HG03442 (cell line): ENCODE data around the gene XRCC4.
"Not testable (repeated sequence)": the region's sequence is repeated elsewhere in the genome, so short reads cannot be mapped to it uniquely, and the experiment has no call there.

Source experiments
- ATAC-seq: cut with Tn5 transposase; IDR thresholded peaks from one replicate; pipeline ENCODE4 v1.9.1; 2021; ENCODE audit warnings: mild to moderate bottlenecking, moderate library complexity; ENCODE audit not compliant: unreplicated experiment

XRCC4 gene

DNA sequence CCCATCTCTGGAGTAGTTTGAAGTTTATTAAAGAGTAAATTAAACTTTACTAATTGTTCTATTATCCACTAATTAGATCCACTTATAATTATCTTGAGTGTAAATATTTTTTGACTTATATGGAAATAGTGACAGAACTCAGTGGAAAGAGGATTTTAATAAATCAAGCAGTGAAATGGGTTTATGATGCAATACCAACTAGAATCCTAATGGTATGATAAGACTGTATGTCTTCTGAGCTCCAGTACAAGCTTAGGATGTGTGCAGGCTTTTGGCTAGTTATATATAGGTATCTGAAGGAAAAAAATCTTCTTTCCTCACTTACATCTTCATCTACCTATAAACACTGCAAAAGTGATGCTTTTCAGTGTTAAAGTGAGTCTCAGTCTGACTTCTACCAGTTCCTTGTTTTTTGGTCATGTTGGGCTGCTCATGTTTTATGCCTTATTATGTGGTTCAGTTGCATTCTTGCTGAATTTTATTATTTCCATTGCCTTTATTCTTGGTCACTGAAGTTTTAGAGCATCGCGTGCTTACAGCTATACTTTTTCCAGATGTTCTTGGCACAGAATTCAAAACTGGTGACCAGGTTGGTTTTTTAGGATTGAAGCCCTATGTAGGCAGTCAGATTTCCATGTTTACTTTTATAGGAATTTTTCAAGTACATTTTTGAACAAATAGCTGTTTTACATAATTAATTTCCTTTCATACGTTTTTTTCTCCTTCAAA lies 30.5 kb downstream of the XRCC4 start:
- no peak for ATAC-seq

DNA sequence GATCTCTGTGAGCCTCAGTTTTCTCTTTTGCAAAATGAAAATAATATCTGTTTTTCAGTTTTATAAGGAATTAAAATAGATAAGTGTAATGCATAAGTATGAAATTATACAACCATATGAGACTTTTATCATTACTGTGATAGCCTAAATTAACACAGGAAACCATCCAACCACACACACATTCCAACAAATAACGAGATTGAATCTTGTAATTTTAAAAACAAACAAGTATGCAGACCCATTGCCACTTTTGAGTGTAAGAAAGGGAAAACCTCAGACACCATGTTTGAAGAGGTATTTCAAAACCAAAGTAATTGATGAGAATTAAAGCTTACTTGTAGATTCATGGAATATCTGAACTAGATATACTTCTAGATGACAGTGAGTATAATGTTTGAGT lies 32.0 kb downstream of the XRCC4 start:
- ATAC-seq, result no peak

DNA sequence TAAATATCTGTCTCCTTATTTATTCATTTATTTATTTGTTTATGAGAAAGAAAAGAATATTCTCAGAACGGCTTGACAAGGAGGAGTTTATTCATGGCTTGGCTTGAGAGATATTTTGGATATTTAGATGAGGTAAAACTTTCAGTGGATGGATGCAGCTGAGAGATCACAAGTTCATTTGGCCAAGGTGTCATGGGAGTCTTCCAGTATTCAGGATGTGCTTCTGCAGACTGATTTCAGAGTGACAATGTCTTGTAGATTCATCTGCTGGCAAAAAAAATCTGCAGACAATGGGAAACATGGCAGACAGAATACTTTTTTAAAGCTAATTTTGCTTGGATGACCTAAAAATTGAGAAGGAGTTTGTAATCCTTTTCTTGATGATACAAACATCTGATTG lies 38.5 kb downstream of the XRCC4 start:
- ATAC-seq, result no peak

DNA sequence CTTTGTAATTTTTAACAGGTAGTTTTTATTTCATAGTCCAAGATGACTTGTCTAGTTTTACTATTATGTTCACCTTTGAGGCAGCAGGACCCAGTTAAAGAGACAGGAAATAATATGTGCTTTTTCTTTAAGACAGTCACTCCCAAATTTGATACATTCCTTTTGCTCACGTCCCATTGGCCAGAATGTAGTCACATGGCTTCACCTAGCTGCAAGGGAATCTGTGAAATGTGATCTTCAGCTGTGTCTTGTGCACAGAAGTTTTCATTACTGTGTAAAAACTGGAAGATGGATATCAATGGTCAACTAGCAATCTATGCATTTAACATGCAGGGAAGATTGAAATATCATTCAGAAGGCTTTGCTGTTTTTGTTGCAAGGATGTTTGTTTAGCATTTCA lies 41.1 kb downstream of the XRCC4 start:
- no peak for ATAC-seq

DNA sequence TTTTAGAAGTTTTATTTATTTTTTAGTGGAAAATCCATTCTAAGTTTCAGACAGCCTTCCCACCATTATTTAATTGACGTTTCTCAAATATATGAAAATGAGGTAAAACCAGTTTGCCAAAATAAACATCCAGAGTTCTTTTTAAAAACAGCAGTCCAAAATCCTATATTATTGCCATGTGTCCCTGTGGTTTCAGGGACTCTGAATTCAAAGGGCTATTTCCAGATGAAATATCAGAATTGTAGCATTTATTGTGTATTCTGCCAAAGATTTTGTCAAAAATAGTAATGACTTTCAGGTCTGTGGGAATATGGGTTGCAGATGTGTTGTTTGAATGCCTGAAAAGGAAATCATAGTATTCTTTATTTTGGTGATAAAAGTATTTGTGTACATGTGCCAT lies 41.6 kb downstream of the XRCC4 start:
- no peak for ATAC-seq

DNA sequence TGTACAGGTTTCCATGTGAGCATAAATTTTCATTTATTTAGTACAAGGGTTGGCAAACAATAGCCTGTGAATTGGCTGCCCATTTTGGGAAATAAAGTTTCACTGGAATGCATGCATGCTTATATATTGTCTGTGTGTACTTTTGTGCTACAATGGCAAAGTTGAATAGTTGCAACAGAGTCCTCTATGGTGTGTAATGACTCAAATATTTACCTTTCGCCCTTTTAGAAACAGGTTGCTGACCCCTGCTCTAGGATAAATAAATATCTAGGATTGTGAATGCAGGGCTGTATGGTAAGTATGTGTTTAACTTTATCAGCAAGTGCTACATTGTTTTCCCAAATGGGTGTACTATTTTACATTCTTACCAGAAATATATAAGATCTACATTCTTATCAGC lies 47.2 kb downstream of the XRCC4 start:
- no peak for ATAC-seq

DNA sequence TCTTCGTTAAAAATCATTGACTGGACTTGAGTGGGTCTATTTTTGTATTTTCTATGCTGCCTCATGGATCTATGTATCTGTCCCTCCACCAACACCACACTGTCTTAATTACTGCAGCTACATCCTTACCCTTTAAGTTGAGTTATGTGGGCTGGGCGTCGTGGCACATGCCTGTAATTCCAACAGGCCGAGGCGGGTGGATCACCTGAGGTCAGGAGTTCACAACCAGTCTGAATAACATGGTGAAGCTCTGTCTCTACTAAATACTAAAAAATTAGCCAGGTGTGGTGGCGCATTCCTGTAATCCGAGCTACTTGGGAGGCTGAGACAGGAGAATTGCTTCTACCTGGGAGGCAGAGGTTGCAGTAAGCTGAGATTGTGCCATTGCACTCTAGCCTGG lies 48.2 kb downstream of the XRCC4 start:
- ATAC-seq, result no peak

DNA sequence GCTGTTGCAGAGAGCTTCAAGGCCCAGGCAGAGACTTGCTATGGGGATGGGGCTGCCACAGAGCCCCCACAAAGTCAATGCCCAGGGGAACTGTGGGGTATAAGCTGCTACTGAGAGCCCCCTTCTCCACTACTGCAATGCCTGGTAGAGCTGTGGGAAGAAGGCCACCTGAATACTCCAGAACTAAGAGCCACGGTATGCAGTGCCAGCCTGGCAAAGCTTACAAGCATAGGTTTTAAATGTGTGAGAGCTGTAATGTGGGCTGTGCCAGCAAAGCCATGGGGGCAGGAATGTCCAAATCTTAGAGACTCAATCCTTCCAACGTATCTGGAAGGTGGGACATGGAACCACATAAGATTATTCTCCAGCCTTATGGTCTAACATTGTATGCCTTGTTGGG lies 49.2 kb downstream of the XRCC4 start:
- no peak for ATAC-seq

DNA sequence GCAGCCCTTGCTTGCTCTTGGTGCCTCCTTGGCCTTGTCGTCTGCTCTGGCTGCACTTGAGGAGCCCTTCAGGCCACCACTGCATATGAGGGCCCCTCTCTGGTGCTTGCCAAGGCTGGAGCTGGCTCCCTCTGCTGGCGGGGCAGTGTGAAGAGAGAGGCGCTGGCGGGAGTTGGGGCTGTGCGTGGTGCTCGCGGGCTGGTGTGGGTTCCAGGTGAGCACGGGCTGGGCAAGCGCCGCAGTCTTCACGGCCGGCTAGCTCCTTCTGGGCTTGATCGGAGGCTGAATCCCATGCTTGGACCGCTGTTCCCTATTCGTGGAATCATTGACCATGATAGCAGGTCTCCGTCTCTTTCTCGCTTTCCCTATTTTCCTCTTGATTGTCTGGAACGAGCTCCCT lies 56.5 kb downstream of the XRCC4 start:
- ATAC-seq, result no peak

DNA sequence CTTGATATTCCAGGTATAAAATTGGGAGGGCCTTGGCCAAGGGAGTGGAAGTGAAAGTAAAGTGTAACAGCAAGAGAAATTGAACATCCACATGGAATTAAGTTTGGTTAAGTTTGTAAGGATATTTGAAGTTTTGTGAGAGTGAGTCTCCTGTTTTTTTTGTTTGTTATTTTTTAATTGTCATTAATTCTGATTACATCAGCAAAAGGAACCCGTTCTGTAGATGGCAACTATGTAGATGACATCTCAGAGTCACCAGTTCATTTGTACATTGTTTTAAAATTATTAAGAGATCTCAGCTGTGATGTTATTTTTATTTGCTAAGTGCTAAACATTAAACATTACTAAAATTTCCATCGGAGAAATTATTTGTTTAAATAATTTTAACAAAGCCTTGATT lies 65.2 kb downstream of the XRCC4 start:
- no peak for ATAC-seq

DNA sequence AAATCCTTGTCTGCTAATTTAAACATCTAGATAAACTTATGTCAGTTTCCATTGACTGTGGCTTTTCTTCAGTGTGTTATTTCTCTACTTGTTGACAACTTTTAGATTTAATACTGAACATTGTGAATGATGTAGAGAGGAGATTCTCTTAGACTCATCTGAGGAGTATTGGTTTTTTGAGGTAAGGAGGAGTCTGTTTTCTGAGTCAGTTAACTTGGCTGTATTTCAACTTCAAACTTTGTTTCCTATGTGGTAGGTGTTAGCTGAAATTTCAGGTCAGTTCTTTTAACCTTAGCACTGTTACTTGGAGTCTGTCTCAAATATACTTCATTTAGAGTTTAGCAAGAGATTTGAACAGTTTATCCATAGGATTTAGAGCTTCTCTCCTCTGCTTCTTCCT lies 67.9 kb downstream of the XRCC4 start:
- ATAC-seq, result no peak

DNA sequence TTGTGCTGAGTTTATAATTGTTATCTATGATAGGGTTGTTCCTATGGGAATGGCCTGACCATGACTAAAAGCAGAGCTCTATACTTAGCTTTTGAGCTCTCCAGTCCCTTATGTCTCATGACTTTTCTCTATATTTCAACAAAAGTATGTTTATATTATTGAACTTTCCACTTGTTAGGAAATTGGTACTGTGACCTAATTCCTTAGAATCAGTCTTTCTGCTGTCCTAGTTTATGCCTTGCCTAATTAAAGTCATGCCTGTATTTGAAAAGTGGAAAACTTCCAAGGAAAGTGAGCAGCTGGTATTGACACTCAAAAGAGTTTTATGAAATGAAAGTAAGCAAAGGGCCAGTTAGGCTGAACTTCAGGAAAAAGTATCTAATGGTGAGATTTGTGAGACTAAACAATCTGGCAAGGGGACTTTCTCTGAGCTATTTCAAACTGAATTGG lies 68.6 kb downstream of the XRCC4 start:
- no peak for ATAC-seq

DNA sequence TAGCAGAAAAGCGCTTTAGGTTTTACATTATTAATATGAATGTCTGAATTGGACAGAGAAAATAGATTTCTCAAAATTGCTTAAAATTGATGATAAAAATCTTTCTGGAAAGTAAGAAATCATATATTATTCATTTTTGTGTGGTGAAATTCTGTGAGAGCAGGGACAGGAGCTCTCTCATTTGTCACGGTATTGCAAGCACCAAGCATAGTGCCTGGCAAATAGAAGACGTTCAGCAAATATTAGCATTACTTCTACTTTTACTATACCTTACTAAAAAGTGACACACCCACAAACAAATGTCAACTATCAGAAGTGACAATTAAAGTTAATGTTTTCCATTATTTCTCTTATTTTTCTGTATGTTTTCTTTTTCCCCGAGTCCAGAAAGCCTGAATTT lies 69.1 kb downstream of the XRCC4 start:
- ATAC-seq, result no peak

DNA sequence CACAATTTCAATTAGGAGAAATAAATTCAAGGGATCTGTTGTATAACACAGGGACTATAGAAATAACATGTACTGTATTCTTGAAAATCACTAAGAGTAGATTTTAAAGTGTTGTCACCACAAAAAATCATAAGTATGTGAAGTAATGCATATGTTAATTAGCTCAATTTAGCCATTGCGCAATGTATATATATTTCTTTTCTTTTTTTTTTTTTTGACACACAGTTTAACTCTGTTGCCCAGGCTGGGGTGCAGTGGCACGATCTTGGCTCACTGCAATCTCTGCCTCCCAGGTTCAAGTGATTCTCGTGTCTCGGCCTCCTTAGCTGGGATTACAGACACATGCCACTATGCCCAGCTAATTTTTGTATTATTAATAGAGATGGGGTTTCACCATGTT lies 70.2 kb downstream of the XRCC4 start:
- ATAC-seq, result no peak

DNA sequence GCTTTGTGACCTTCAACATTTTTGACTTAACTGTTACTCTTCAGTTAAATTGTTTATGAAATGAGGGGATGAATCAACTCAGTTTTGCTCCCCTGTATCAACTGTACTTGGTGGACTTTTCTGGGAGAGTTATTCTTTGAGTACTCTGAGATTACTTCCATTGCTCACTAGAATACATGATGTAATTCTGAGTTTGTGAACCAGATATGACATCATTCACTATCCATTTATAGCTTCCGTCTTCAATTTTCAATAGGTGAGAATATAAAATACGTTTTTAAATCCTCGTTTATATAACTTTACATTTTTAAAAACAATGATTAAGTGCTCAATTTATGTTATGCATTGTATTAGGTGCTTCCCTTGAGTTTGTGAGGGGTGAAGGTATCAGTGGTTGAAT lies 71.0 kb downstream of the XRCC4 start:
- no peak for ATAC-seq

DNA sequence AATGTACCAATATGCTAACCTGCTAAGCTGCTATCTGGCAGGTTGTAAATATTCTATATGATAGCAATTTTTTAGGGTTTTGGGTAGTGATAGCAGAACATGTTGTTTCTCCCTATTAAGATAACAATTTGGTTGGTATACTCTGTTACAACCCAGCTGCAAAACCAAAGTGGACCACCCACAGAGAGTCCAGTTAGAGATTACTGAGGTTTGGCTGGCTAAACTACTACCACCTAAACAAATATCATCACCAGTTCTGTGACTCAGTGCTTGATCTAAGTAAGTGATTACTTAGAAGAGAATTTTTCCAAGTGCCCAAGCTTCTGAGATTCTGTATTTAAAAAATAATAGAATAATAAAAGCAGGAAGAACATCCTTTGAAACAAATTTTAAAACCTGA lies 72.3 kb downstream of the XRCC4 start:
- ATAC-seq, result no peak

DNA sequence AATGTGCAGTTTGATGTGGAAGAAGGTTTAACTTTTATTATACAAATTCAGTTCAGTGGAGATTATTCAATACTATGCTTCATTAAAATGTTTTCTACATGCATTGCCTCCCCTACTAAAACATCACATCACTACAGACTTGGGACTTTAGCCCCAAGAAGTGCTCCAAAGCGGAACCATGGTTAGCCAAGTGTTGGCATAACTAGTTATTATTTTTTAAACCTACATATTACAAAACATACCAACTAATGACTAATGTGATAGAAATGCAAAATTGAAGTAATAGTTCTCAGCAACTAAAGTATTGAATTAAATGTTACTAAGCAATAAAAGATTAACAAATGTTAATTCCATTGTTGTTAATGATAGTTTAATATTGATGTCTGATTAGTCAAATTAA lies 74.5 kb downstream of the XRCC4 start:
- ATAC-seq, result no peak

DNA sequence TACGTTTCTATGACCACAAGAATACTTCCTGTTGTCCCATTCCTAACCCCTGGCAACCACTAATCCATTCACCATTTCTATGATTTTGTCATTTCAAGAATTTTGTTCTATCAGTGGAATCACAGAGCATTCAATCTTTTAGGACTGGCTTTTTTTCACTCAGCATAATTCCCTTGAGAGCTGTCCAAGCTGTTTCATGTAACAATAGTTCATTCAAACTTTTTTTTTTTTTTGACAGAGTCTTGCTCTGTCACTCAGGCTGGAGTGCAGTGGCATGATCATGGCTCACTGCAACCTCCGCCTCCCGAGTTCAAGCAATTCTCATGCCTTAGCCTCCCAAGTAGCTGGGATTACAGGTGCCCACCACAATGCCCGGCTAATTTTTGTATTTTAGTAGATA lies 75.6 kb downstream of the XRCC4 start:
- not testable (repeated sequence) for ATAC-seq

DNA sequence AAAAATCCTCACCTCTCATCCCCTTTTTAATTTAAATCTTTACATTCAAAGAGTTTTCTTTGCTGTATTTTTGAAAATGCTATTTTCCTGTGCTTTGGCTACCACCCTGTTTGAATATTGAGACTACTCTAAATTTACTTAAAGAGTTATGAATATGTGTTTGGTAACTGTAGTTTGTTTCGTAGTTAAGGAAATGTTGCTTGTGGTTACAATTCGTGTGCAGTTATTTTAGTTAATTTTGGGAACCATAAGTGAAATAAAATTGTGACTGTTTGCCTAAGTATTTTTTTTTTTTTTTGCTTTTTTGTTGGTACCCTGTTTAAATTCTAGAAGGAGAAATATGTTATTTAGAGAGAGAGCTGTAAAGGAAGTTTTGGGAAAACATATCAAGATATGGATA lies 78.7 kb downstream of the XRCC4 start:
- no peak for ATAC-seq

DNA sequence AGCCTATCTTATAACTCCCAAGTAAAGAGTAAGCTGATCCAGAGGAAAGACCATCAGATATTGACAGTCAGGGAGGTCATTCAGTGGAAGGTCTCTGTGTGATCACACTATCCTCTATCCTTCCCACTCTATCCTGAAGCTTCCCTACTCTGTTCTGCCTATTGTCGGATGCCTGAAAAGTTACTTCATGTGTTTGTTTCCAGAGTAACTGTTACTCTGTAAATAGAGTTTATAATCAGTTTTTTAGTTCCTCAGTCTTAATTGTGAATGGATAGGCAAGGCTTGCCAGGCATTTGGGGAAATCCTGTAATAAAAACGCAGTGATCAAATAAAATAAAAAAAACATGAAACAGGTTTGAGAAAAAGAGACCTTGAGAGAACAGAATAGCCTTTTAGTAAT lies 79.8 kb downstream of the XRCC4 start:
- no peak for ATAC-seq

DNA sequence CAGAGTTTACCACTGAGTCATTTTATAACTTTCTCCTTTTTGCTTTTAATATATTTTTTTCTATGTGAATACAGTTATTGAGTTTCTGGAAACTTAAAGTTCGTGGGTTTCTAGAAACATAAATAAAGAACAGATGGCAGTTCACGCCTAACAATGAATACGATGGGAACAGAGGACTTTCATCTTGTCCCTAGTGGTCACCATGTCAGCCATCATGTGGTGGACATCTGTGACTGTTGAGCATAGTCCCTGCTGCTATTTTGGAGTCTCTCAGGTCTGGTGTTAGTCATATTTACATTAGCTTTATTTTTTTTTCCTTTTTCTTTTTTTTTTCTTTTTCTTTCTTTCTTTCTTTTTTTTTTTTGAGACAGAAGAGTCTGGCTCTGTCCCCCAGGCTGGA lies 85.3 kb downstream of the XRCC4 start:
- no peak for ATAC-seq

DNA sequence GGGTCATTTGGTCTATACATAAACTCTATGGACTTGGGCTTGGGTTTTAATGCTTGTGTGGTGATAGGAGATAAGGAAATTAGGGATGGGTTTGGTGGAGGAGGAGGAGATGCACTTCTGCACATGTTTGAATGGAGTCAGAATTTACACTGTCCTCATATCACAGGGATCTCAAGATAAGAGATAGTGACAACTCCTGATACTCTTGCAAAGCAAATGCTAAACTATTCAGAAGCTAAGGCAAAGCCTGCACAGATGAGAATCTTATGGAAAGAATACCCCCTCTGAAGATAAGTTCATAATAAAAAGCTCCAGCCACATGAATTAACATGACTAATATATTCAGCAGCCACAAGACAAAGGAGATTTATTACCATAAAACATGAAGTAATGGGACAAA lies 90.2 kb downstream of the XRCC4 start:
- no peak for ATAC-seq

DNA sequence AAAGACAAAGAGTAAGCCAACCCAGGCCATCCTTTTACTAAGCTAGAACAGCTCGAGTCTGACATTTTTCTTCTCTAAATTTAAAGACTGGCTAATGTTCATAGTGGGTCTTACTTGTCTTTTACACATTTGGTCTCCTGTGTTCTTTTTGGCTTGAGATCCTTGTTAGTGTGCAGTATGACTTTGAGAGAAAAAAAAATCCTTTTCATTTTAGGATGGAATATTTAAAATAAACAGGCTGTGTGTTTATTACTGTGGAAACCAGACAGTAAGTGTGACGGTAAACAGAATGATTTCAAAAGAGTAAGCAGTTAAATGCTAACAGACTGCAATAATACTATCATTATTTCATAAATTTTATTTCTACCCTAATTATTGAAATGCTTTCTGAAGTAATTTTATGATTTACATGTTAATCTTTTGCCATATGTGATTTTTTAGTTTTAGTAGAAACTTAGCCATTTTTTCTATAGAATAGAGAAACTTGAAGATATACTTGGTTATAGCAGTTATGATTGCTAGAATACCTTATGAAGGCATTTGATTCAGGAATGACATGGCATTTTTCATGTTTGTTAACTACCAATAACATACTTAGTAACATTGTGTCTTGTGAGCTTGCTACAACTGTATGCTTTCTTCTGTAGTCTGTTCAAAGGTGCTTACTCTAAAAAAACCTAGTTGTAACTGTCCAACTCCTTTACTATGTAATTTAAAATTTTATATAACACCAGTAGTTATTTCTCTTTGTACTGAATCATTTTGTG lies 92.4 kb downstream of the XRCC4 start:
- ATAC-seq, result no peak
